K562 (cell line): ENCODE results near the gene ACER1. TPM values are rescaled to one million over a fixed set of nuclear protein-coding genes. Genes with fewer than 3 reads are reported as not detected.

Source experiments
- ATAC-seq: fragments of 200-7000 bp; cut with Tn5 transposase; 3 replicates; pipeline ENCODE4 v1.9.1; 2020; ENCODE audit warnings: moderate library complexity
- BruUV-seq: library from RNA; stranded (reverse); fragments of 400-500 nt; replicated peaks from 2 replicates; lab custom pipeline; 2021; lab: Mats Ljungman, UMichigan
- CTCF ChIA-PET: fragments of 300-600 bp; formaldehyde crosslinking; extraction: SDS; loops from one replicate; lab custom pipeline; 2021; ENCODE audit warnings: low intra/inter-chr PET ratio; lab: Yijun Ruan, JAX
- POLR2A ChIA-PET: fragments of 300-600, 350-650 bp; sonication (Branson Sonifier 250); formaldehyde crosslinking; extraction: SDS; loops from one replicate; lab custom pipeline; 2021; ENCODE audit warnings: antibody characterized with exemption, inconsistent platforms; lab: Yijun Ruan, JAX
- DNase-seq, 4 experiments: peaks; one replicate each; pipeline versions ENCODE4 v3.0.0 to v3.0.0-alpha.2; 2011 to 2018; ENCODE audit warnings: low spot score in 3 of 4, mixed read lengths in 3 of 4; ENCODE audit errors: extremely low read depth in 1 of 4
- FAIRE-seq: peaks from 2 replicates; lab custom pipeline; 2011; peaks lifted over from hg19 to GRCh38; lab: Jason Lieb, UNC
- H2AFZ ChIP-seq: 2 replicates; pipeline ENCODE4 v1.6.0; 2011; ENCODE audit warnings: low read depth, low read length, control low read depth, inconsistent platforms
- H3K27ac ChIP-seq: fragments of 200-600 bp; 3 replicates; pipeline ENCODE4 v1.8.0; 2011; ENCODE audit warnings: low read depth, mild to moderate bottlenecking, control low read depth, inconsistent platforms, low read length, moderate library complexity, mixed read lengths; ENCODE audit errors: extremely low read depth
- H3K27me3 ChIP-seq, 2 experiments: fragments of 300-600 bp in 1 of 2; 2 replicates in 1 of 2; 3 replicates in 1 of 2; pipeline versions ENCODE4 v1.6.0 to v1.8.0; 2011; ENCODE audit warnings: inconsistent platforms in 2 of 2, low read length in 2 of 2, mild to moderate bottlenecking in 1 of 2, mixed read lengths in 1 of 2, moderate library complexity in 1 of 2; ENCODE audit not compliant: control insufficient read depth in 2 of 2, insufficient read depth in 2 of 2
- H3K36me3 ChIP-seq: fragments of 300-600 bp; 3 replicates; pipeline ENCODE4 v1.8.0; 2011; ENCODE audit warnings: mild to moderate bottlenecking, low read length, inconsistent platforms; ENCODE audit not compliant: control insufficient read depth, insufficient read depth
- H3K4me1 ChIP-seq, 2 experiments: fragments of 200-600 bp in 1 of 2; replicated peaks in 1 of 2; 2 replicates in 1 of 2; 3 replicates in 1 of 2; pipeline versions ENCODE4 v1.5.1 to v1.8.0; 2011; ENCODE audit warnings: inconsistent platforms in 2 of 2, low read length in 2 of 2, mild to moderate bottlenecking in 1 of 2, mixed read lengths in 1 of 2, moderate library complexity in 1 of 2; ENCODE audit not compliant: control insufficient read depth in 2 of 2, insufficient read depth in 2 of 2
- H3K4me2 ChIP-seq: 2 replicates; pipeline ENCODE4 v1.6.1; 2011; ENCODE audit warnings: low read length, control low read depth, inconsistent platforms, mixed read lengths; ENCODE audit not compliant: insufficient read depth
- H3K4me3 ChIP-seq: fragments of 200-600 bp; sonication (generic), shearing (Covaris generic); 2 replicates; pipeline ENCODE4 v1.5.1; 2016; ENCODE audit warnings: control low read depth, inconsistent platforms
- H3K79me2 ChIP-seq: fragments of 200-600 bp; 3 replicates; pipeline ENCODE4 v1.8.0; 2011; ENCODE audit warnings: low read length, inconsistent platforms; ENCODE audit not compliant: control insufficient read depth, insufficient read depth
- H3K9ac ChIP-seq, 2 experiments: 2 replicates each; pipeline versions ENCODE4 v1.6.0 to v1.6.1; 2011; ENCODE audit warnings: low read depth in 2 of 2, low read length in 2 of 2, control low read depth in 1 of 2, inconsistent platforms in 1 of 2, mild to moderate bottlenecking in 1 of 2, mixed read lengths in 1 of 2; ENCODE audit not compliant: insufficient read depth in 1 of 2
- H3K9me1 ChIP-seq: one replicate; pipeline ENCODE4 v1.6.0; 2011; ENCODE audit warnings: inconsistent platforms, mild to moderate bottlenecking, low read length, moderate library complexity; ENCODE audit not compliant: control insufficient read depth, insufficient read depth
- H3K9me3 ChIP-seq: replicated peaks from 2 replicates; pipeline ENCODE4 v1.5.1; 2011; ENCODE audit warnings: low read depth, low read length, inconsistent platforms; ENCODE audit not compliant: control insufficient read depth, insufficient read depth
- H4K20me1 ChIP-seq: replicated peaks from 2 replicates; pipeline ENCODE4 v1.6.1; 2011; ENCODE audit warnings: low read length, inconsistent platforms, mixed read lengths; ENCODE audit not compliant: control insufficient read depth, insufficient read depth
- CBX2 ChIP-seq: fragments of 200-600 bp; sonication (generic); IDR thresholded peaks from one replicate; pipeline ENCODE4 v1.6.1; 2012; ENCODE audit warnings: mild to moderate bottlenecking, low read length, inconsistent platforms; ENCODE audit not compliant: insufficient read depth, poor library complexity, severe bottlenecking
- CTCF ChIP-seq, 3 experiments: IDR thresholded peaks in 2 of 3; conservative IDR thresholded peaks in 1 of 3; 2 replicates each; pipeline ENCODE4 v1.5.1; 2011 to 2012; ENCODE audit warnings: low read length in 3 of 3, mild to moderate bottlenecking in 3 of 3, control low read depth in 2 of 3, improper control_type of control experiment in 1 of 3, inconsistent platforms in 1 of 3, low read depth in 1 of 3, mixed read lengths in 1 of 3, moderate library complexity in 1 of 3; ENCODE audit not compliant: insufficient read depth in 2 of 3
- EGR1 ChIP-seq: fragments of 450-650 bp; conservative IDR thresholded peaks from 2 replicates; pipeline ENCODE4 v1.6.1; 2017; ENCODE audit warnings: mild to moderate bottlenecking
- FOXJ3 ChIP-seq: sonication (generic); formaldehyde crosslinking; IDR thresholded peaks from 2 replicates; pipeline ENCODE4 v1.4.0; 2020; ENCODE audit warnings: mild to moderate bottlenecking, missing genetic modification reagents
- RCOR1 ChIP-seq, 2 experiments: IDR thresholded peaks; 2 replicates each; pipeline ENCODE4 v1.6.1; 2012; ENCODE audit warnings: low read depth in 2 of 2, low read length in 2 of 2, borderline replicate concordance in 1 of 2, improper control_type of control experiment in 1 of 2
- RERE ChIP-seq: sonication (generic); formaldehyde crosslinking; IDR thresholded peaks from 2 replicates; pipeline ENCODE4 v1.8.0; 2023; ENCODE audit warnings: missing genetic modification reagents, mild to moderate bottlenecking, borderline replicate concordance
- SLC30A9 ChIP-seq: fragments of 250-450 bp; sonication (Bioruptor Pico); IDR thresholded peaks from 2 replicates; pipeline ENCODE4 v1.8.0; 2022; ENCODE audit warnings: mild to moderate bottlenecking, moderate library complexity
- SMARCA5 ChIP-seq: fragments of 450-650 bp; IDR thresholded peaks from 2 replicates; pipeline ENCODE4 v1.6.1; 2016
- SRSF9 ChIP-seq: fragments of 200-400 bp; formaldehyde crosslinking; IDR thresholded peaks from 2 replicates; pipeline ENCODE4 v1.6.1; 2017; ENCODE audit warnings: low read depth, low read length, borderline replicate concordance
- ZBTB7A ChIP-seq: IDR thresholded peaks from 2 replicates; pipeline ENCODE4 v1.6.1; 2011; ENCODE audit warnings: low read depth, mild to moderate bottlenecking, low read length, moderate library complexity, borderline replicate concordance; ENCODE audit not compliant: control insufficient read depth
- ZFP1 ChIP-seq: fragments of 450-650 bp; formaldehyde crosslinking; IDR thresholded peaks from 2 replicates; pipeline ENCODE4 v1.4.0; 2020; ENCODE audit warnings: mild to moderate bottlenecking, mixed read lengths
- ZNF263 ChIP-seq: sonication (generic); formaldehyde crosslinking; IDR thresholded peaks from 2 replicates; pipeline ENCODE4 v1.8.0; 2022; ENCODE audit warnings: mild to moderate bottlenecking, missing genetic modification reagents, borderline replicate concordance
- ZNF507 ChIP-seq: conservative IDR thresholded peaks from 2 replicates; pipeline ENCODE4 v1.6.1; 2017; ENCODE audit warnings: missing genetic modification characterization, missing compliant biosample characterization
- WGBS: fragments of 100-300 bp; shearing (Covaris generic); methylation state at CpG from one replicate; pipeline ENCODE4 v1.1.6; 2016; ENCODE audit warnings: low coverage, mixed read lengths; ENCODE audit not compliant: insufficient coverage; ENCODE audit errors: missing lambda C conversion rate; 5-methylcytosine and 5-hydroxymethylcytosine counted together
- in situ Hi-C: fragments of 300-500 bp; cut with MboI; formaldehyde crosslinking; loops from 4 replicates; pipeline ENCODE4 v1.15.0; 2018; ENCODE audit warnings: inconsistent platforms, mixed read lengths
- intact Hi-C: fragments of 100-400 bp; cut with micrococcal nuclease; formaldehyde crosslinking; loops from 2 replicates; pipeline ENCODE4 v1.14.2; 2022
- polyA plus RNA-seq, 8 experiments: library from polyadenylated mRNA; depleted of rRNA in 4 of 8; stranded (reverse) in 5 of 8; unstranded in 3 of 8; fragments of >200 nt; fragmentation: Nextera tagmentation in 2 of 8; fragmentation: Illumina TruSeq in 1 of 8; extraction: Ambion mirVana in 2 of 8; extraction: Trizol in 1 of 8; gene quantifications; 2 replicates each; pipeline versions ENCODE4 v1.2.1 to v1.2.3, GENCODE V29; 2011 to 2014; ENCODE audit warnings: inconsistent platforms in 1 of 8, missing spikeins in 1 of 8
- total RNA-seq, 7 experiments: library from RNA; depleted of rRNA in 6 of 7; stranded (reverse); fragments of >200 nt in 6 of 7; fragmentation: Illumina TruSeq in 2 of 7; extraction: Trizol in 2 of 7; gene quantifications; 2 replicates each; pipeline versions ENCODE4 v1.2.1 to v1.2.3, GENCODE V29; 2011 to 2021; ENCODE audit warnings: low replicate concordance in 1 of 7

The ACER1 gene
- total and polyA plus RNA-seq, 9 of the 15 experiments (the other 6 are each of a cell fraction or from before 2014, with no cell fraction given) = not detected

- POLR2A ChIA-PET = interaction anchor here (0.5 to 1.0 kb wide), 4 partner anchors 11 to 434 kb away, joined by 3 to 5 read pairs (median 3); no protein-coding TSS in a partner anchor
- peak; percentile 89 for ATAC-seq
- in situ Hi-C loops = no loop called here
- 0 out of 2 replicates have a peak, but pooled peaks have one; percentile 47 for TF ChIP-seq EGR1
- TF ChIP-seq RCOR1 (IDR thresholded peaks at IDR 0.05; ENCODE audit: borderline replicate concordance in 1 of 2, low read depth in 2 of 2, low read length in 2 of 2) = no peak
- TF ChIP-seq ZNF507 (tag) = no peak
- no peak for TF ChIP-seq RERE (CRISPR knock-in tag)
- TF ChIP-seq SRSF9 = no peak
- TF ChIP-seq ZBTB7A = peak; percentile 70; the same call in 1 of the 2 replicates
- TF ChIP-seq SMARCA5 = no peak
- TF ChIP-seq CBX2 = no peak
- no peak for TF ChIP-seq SLC30A9 (CRISPR knock-in tag)
- TF ChIP-seq CTCF (IDR thresholded peaks at IDR 0.05 in 2 of 3, conservative IDR thresholded peaks at IDR 0.05 in 1 of 3; ENCODE audit: insufficient read depth in 2 of 3, low read depth in 1 of 3, low read length in 3 of 3) = peak; percentile 32 to 46 (median 32); a peak in 5 of 6 replicates
- TF ChIP-seq ZFP1 (CRISPR knock-in tag) = no peak
- TF ChIP-seq ZNF263 (CRISPR knock-in tag) = 0 out of 2 replicates have a peak, but pooled peaks have one; percentile 23
- no peak for TF ChIP-seq FOXJ3 (CRISPR knock-in tag)
Observed at GRCh38 chr19:6340493-6341201, 7.2 kb upstream of the ACER1 start.

More at GRCh38 chr19:6340493-6341201, 7.2 kb upstream of the ACER1 start:
- Histone ChIP-seq H3K9ac (peak overlapping the region in 1 of 2 experiments; percentile 71; a peak in 2 of 4 replicates), H3K27me3 (peaks cover 0 to 6% of the 10 kb centered on the region in 2 experiments; a peak in 2 of 5 replicates), H3K4me1 (no peaks in the 10 kb centered on the region; a peak in 1 of 5 replicates), H2AFZ (peak overlapping the region; percentile 79), H3K27ac (no peak overlapping the region), H3K36me3 (no peaks in the 10 kb centered on the region), H3K9me1 (no peaks in the 10 kb centered on the region), H3K4me2 (no peak overlapping the region), H3K79me2 (no peaks in the 10 kb centered on the region), H3K4me3 (no peak overlapping the region), H3K9me3 (no peaks in the 10 kb centered on the region; the same call in 1 of the 2 replicates), H4K20me1 (no peaks in the 10 kb centered on the region)
- peak in 2 of 4 experiments; percentile 29 to 40 for DNase-seq
- BruUV-seq = no TSS peak
- intact Hi-C loops = no loop called here
- FAIRE-seq = no peak
- CTCF ChIA-PET = no interaction called here
- 31% methylated on average over 14 of the region's 14 CpGs for WGBS
